PC-9 (cell line): ENCODE measurements around the gene MYMX. TPM values are rescaled to one million over a fixed set of nuclear protein-coding genes. Genes with fewer than 3 reads are reported as not detected.

Source experiments
- BruUV-seq: library from RNA; stranded (reverse); fragments of 400-500 nt; replicated peaks from 2 replicates; lab custom pipeline; 2021; lab: Mats Ljungman, UMichigan
- CTCF ChIA-PET: fragments of 300-600 bp; sonication (Branson Sonifier 250); formaldehyde crosslinking; loops from one replicate; lab custom pipeline; 2022; ENCODE audit warnings: antibody characterized with exemption; lab: Charles Lee
- POLR2A ChIA-PET: fragments of 300-600 bp; sonication (Branson Sonifier 250); formaldehyde crosslinking; loops from one replicate; lab custom pipeline; 2022; ENCODE audit warnings: antibody characterized with exemption; ENCODE audit not compliant: unreplicated experiment; lab: Charles Lee
- DNase-seq, 2 experiments: peaks; one replicate each; pipeline versions ENCODE4 v3.0.0 to v3.0.0-alpha.2; 2015 to 2022; ENCODE audit warnings: mixed read lengths in 1 of 2
- H2AFZ ChIP-seq: fragments of 200-600 bp; sonication (generic); 2 replicates; pipeline ENCODE4 v1.8.1; 2017; ENCODE audit warnings: antibody characterized with exemption
- H3F3A ChIP-seq: fragments of 200-600 bp; sonication (generic); 2 replicates; pipeline ENCODE4 v1.8.1; 2017; ENCODE audit warnings: antibody characterized with exemption, mild to moderate bottlenecking, low read depth; ENCODE audit not compliant: insufficient read depth
- H3K27ac ChIP-seq: fragments of 200-600 bp; sonication (generic); 2 replicates; pipeline ENCODE4 v1.6.1; 2016; ENCODE audit warnings: mixed run types
- H3K27me3 ChIP-seq: fragments of 200-600 bp; sonication (generic); 2 replicates; pipeline ENCODE4 v1.6.1; 2016; ENCODE audit warnings: low read depth, mixed run types; ENCODE audit not compliant: insufficient read depth
- H3K36me3 ChIP-seq: fragments of 200-600 bp; sonication (generic); 2 replicates; pipeline ENCODE4 v1.6.1; 2016; ENCODE audit warnings: low read depth, mixed run types
- H3K4me1 ChIP-seq: fragments of 200-600 bp; sonication (generic); replicated peaks from 2 replicates; pipeline ENCODE4 v1.6.1; 2016; ENCODE audit warnings: mixed run types; ENCODE audit not compliant: insufficient read depth
- H3K4me2 ChIP-seq: fragments of 200-600 bp; sonication (generic); 2 replicates; pipeline ENCODE4 v1.6.1; 2017; ENCODE audit warnings: mixed run types
- H3K4me3 ChIP-seq: fragments of 200-600 bp; sonication (generic); 2 replicates; pipeline ENCODE4 v1.6.1; 2016; ENCODE audit warnings: mixed run types
- H3K79me2 ChIP-seq: fragments of 200-600 bp; sonication (generic); 2 replicates; pipeline ENCODE4 v1.6.1; 2017; ENCODE audit warnings: low read depth, mixed run types
- H3K9me2 ChIP-seq: fragments of 200-600 bp; sonication (generic); 2 replicates; pipeline ENCODE4 v1.8.1; 2017; ENCODE audit warnings: mild to moderate bottlenecking; ENCODE audit not compliant: insufficient read depth
- H3K9me3 ChIP-seq: fragments of 200-600 bp; sonication (generic); 2 replicates; pipeline ENCODE4 v1.8.1; 2016; ENCODE audit warnings: low read depth; ENCODE audit not compliant: insufficient read depth
- H4K20me1 ChIP-seq: fragments of 200-600 bp; sonication (generic); 2 replicates; pipeline ENCODE4 v1.8.1; 2017; ENCODE audit not compliant: insufficient read depth
- CTCF ChIP-seq: fragments of 200-600 bp; sonication (generic); conservative IDR thresholded peaks from 2 replicates; pipeline ENCODE4 v1.6.1; 2017; ENCODE audit warnings: mixed run types, antibody characterized with exemption, mild to moderate bottlenecking, moderate library complexity
- EZH2 ChIP-seq: fragments of 200-600 bp; sonication (generic); IDR thresholded peaks from 2 replicates; pipeline ENCODE4 v1.8.0; 2017; ENCODE audit warnings: antibody characterized with exemption, low read depth
- intact Hi-C: fragments of 100-400 bp; cut with micrococcal nuclease; formaldehyde crosslinking; loops from one replicate; pipeline ENCODE4 v1.10.0; 2022; ENCODE audit not compliant: unreplicated experiment
- total RNA-seq: library from RNA; stranded (reverse); gene quantifications from 2 replicates; pipeline ENCODE4 v1.2.3, GENCODE V29; 2021

Gene MYMX
- total RNA-seq, 1 experiment from 2014 or later, result not detected

GRCh38 chr6:44221961-44222335 is 5.2 kb downstream of the MYMX start:
- peaks cover 17% of the 10 kb centered on the region for H3K79me2 ChIP-seq
- no peak overlapping the region for H3K27ac ChIP-seq

GRCh38 chr6:44222486-44223318 is 6.0 kb downstream of the MYMX start:
- peaks cover 3% of the 10 kb centered on the region; the same call in 1 of the 2 replicates for H4K20me1 ChIP-seq
- ChIA-PET POLR2A (interaction anchor here (0.6 kb wide), 1 partner anchor 62 kb away, joined by 3 read pairs; no protein-coding TSS in a partner anchor), CTCF (interaction anchor here (2.1 kb wide), 1 partner anchor 12 kb away, joined by 6 read pairs; no protein-coding TSS in a partner anchor)
- H3F3A ChIP-seq, result peaks cover 24% of the 10 kb centered on the region; the same call in 1 of the 2 replicates
- H3K27ac ChIP-seq, result no peak overlapping the region
- TF ChIP-seq CTCF, result no peak
- H3K4me2 ChIP-seq, result peak overlapping the region; percentile 87
- no peak for DNase-seq
- intact Hi-C loops, result no loop called here
- H3K4me3 ChIP-seq, result peak overlapping the region; percentile 57; the same call in 1 of the 2 replicates
- H3K36me3 ChIP-seq, result no peaks in the 10 kb centered on the region
- no peaks in the 10 kb centered on the region for H3K27me3 ChIP-seq
- peaks cover 17% of the 10 kb centered on the region for H3K79me2 ChIP-seq
- no peak overlapping the region for H2AFZ ChIP-seq
- peaks cover 35% of the 10 kb centered on the region for H3K4me1 ChIP-seq
- no peaks in the 10 kb centered on the region for H3K9me2 ChIP-seq
- BruUV-seq, result no TSS peak
- H3K9me3 ChIP-seq, result no peaks in the 10 kb centered on the region

More at GRCh38 chr6:44221961-44222335, 5.2 kb downstream of the MYMX start:
- no peak overlapping the region for H3K4me3 ChIP-seq
- no peaks in the 10 kb centered on the region for H3K27me3 ChIP-seq
- ChIA-PET CTCF (interaction anchor here (0.6 to 0.7 kb wide), 5 partner anchors 25 to 228 kb away, joined by 3 to 23 read pairs (median 9); partner anchors contain the start of gene HSP90AB1), POLR2A (interaction anchor here (0.7 to 0.8 kb wide), 2 partner anchors 21 to 122 kb away, joined by 4 to 5 read pairs; no protein-coding TSS in a partner anchor)
- no peaks in the 10 kb centered on the region for H3K9me2 ChIP-seq
- no peaks in the 10 kb centered on the region for H3K36me3 ChIP-seq
- no TSS peak for BruUV-seq
- TF ChIP-seq EZH2 (no peak), CTCF (no peak)
- H3K9me3 ChIP-seq, result no peaks in the 10 kb centered on the region
- H3K4me1 ChIP-seq, result peaks cover 35% of the 10 kb centered on the region
- intact Hi-C loops, result loop anchor here (1.0 kb wide), 1 partner anchor 50 kb away; no protein-coding TSS in a partner anchor
- H2AFZ ChIP-seq, result no peak overlapping the region
- H3F3A ChIP-seq, result peaks cover 24% of the 10 kb centered on the region; the same call in 1 of the 2 replicates
- DNase-seq, result no peak
- peaks cover 3% of the 10 kb centered on the region; the same call in 1 of the 2 replicates for H4K20me1 ChIP-seq
- H3K4me2 ChIP-seq, result peak overlapping the region; percentile 53

- Histone ChIP-seq H3K27ac (no peak within 1 kb of the TSS), H3K36me3 (no peaks in the 10 kb centered on the region), H4K20me1 (peaks cover 3% of the 10 kb centered on the region; the same call in 1 of the 2 replicates), H3K9me2 (no peaks in the 10 kb centered on the region), H3K9me3 (no peaks in the 10 kb centered on the region), H3F3A (peaks cover 19% of the 10 kb centered on the region; the same call in 1 of the 2 replicates), H3K4me2 (peak within 1 kb of the TSS; percentile 87), H2AFZ (peak within 1 kb of the TSS; percentile 75), H3K79me2 (peaks cover 17% of the 10 kb centered on the region), H3K27me3 (no peaks in the 10 kb centered on the region), H3K4me3 (peak within 1 kb of the TSS; percentile 57), H3K4me1 (peaks cover 27% of the 10 kb centered on the region)
- peak; percentile 48 to 71 for DNase-seq
- intact Hi-C loops, result loop anchor here (1.0 kb wide), 1 partner anchor 11 kb away; no protein-coding TSS in a partner anchor
- CTCF ChIA-PET, result interaction anchor here (2.1 kb wide), 1 partner anchor 11 kb away, joined by 6 read pairs; no protein-coding TSS in a partner anchor
- BruUV-seq, result no TSS peak
- POLR2A ChIA-PET, result interaction anchor here (0.6 to 0.7 kb wide), 2 partner anchors 62 to 207 kb away, joined by 3 to 6 read pairs; no protein-coding TSS in a partner anchor
- TF ChIP-seq EZH2 (no peak), CTCF (peak; percentile 37; the same call in 1 of the 2 replicates)
Measured at GRCh38 chr6:44223319-44224028, 6.7 kb downstream of the MYMX start, which contains the start of gene SLC29A1. Gene SLC29A1, plus strand, starts transcription at chr6:44223595. Its CDS starts 3,719 bp downstream, at chr6:44227314.
